Upper lobe of left lung (tissue), 4 donors: ENCODE measurements around the gene MEGF8.

Experiments
- EP300 ChIP-seq, 4 donors: sonication (generic); formaldehyde crosslinking; IDR thresholded peaks; one replicate each; pipeline ENCODE4 v1.5.1; 2017; ENCODE audit warnings: antibody characterized with exemption in 4 of 4, control low read depth in 2 of 4
- POLR2A ChIP-seq, 4 donors: fragments of 450-650 bp; IDR thresholded peaks; one replicate each; pipeline ENCODE4 v1.5.1; 2016 to 2017; ENCODE audit warnings: antibody characterized with exemption in 4 of 4, mild to moderate bottlenecking in 2 of 4
- POLR2AphosphoS5 ChIP-seq, 2 donors: sonication (generic); formaldehyde crosslinking; IDR thresholded peaks; one replicate each; pipeline ENCODE4 v1.5.1; 2017; ENCODE audit warnings: antibody characterized with exemption in 2 of 2
- TF ChIP-seq, protein P1 (sequence below), 6 experiments: fragments of 450-650 bp in 4 of 6; fragments of 200-600 bp in 2 of 6; sonication (generic) in 2 of 6; IDR thresholded peaks; one replicate each; pipeline ENCODE4 v1.5.1; 2016 to 2019; ENCODE audit warnings: antibody characterized with exemption in 6 of 6

DNA sequence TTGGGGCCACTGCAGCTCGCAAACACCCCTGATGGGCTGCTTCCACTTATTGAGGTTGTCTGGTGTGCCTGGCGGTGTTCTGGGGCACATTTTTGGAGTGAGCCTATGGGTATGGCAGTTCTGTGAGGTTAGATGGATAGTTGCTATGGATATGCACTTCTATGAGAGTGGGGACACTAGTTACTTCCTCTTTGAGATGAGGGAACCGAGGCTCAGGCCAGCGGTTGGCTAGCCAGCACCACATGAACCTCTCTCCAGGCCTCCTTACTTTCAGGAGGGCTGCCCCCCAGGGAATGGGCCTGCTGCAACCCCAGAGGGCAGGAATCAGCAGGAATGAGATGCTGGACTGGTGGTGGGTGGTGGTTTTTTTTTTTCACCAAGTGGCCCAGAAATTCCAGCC lies 37.0 kb upstream of the MEGF8 start:
- TF ChIP-seq, protein P1, sequence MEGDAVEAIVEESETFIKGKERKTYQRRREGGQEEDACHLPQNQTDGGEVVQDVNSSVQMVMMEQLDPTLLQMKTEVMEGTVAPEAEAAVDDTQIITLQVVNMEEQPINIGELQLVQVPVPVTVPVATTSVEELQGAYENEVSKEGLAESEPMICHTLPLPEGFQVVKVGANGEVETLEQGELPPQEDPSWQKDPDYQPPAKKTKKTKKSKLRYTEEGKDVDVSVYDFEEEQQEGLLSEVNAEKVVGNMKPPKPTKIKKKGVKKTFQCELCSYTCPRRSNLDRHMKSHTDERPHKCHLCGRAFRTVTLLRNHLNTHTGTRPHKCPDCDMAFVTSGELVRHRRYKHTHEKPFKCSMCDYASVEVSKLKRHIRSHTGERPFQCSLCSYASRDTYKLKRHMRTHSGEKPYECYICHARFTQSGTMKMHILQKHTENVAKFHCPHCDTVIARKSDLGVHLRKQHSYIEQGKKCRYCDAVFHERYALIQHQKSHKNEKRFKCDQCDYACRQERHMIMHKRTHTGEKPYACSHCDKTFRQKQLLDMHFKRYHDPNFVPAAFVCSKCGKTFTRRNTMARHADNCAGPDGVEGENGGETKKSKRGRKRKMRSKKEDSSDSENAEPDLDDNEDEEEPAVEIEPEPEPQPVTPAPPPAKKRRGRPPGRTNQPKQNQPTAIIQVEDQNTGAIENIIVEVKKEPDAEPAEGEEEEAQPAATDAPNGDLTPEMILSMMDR (IDR thresholded peaks at IDR 0.05): no peak
- no peak for TF ChIP-seq POLR2A (IDR thresholded peaks at IDR 0.05)
- TF ChIP-seq EP300 (IDR thresholded peaks at IDR 0.05): no peak
- TF ChIP-seq POLR2AphosphoS5 (IDR thresholded peaks at IDR 0.05): no peak
